ENCODE data around the gene MAGI1. TPM values are rescaled to one million over a fixed set of nuclear protein-coding genes. Genes with fewer than 3 reads are reported as not detected.

The MAGI1 gene
- total and polyA plus RNA-seq, 2 donors (not counting 1 experiment from before 2014, with no cell fraction given): 0.10 to 0.22 TPM

GRCh38 chr3:65502526-65502925 lies 536.2 kb downstream of the MAGI1 start:
- H3K27me3 ChIP-seq (replicated peaks in 1 of 4; ENCODE audit: control extremely low read depth in 1 of 4, control insufficient read depth in 3 of 4, insufficient read depth in 4 of 4, low read length in 3 of 4): no peaks in the 10 kb centered on the region
- DNase-seq (no peak), ATAC-seq (ENCODE audit: low read depth) (no peak)
- Mint-ChIP-seq H3K4me1 (no peaks in the 10 kb centered on the region), H3K4me3 (no peak overlapping the region), H3K9me3 (ENCODE audit: insufficient read depth) (peaks cover 4% of the 10 kb centered on the region), H3K27me3 (no peaks in the 10 kb centered on the region), H3K27ac (no peak overlapping the region)
- no peaks in the 10 kb centered on the region for H3K4me1 ChIP-seq (ENCODE audit: control insufficient read depth in 2 of 2, insufficient read depth in 2 of 2, low read length in 2 of 2)
- CTCF ChIA-PET: no interaction called here
- H3K4me2 ChIP-seq (replicated peaks; ENCODE audit: low read depth, low read length, poor library complexity, severe bottlenecking): no peak overlapping the region
- H3K9ac ChIP-seq (ENCODE audit: low read length): no peak overlapping the region
- no peak overlapping the region for H3K27ac ChIP-seq (ENCODE audit: low read length in 2 of 2)
- H4K20me1 ChIP-seq (ENCODE audit: control insufficient read depth, insufficient read depth, low read length, poor library complexity, severe bottlenecking): no peaks in the 10 kb centered on the region
- peaks cover 0 to 7% (median 1%) of the 10 kb centered on the region in 3 donors for H3K9me3 ChIP-seq (ENCODE audit: control extremely low read depth in 1 of 3, control insufficient read depth in 2 of 3, insufficient read depth in 1 of 3, low read length in 2 of 3)
- H3K36me3 ChIP-seq (replicated peaks in 1 of 2; ENCODE audit: control extremely low read depth in 1 of 2, control insufficient read depth in 1 of 2, extremely low read depth in 1 of 2, insufficient read depth in 2 of 2, low read length in 1 of 2): no peaks in the 10 kb centered on the region
- POLR2A ChIA-PET: no interaction called here
- WGBS (ENCODE audit: insufficient coverage): no CpG with 5 or more reads among the region's 2 CpGs
- no peaks in the 10 kb centered on the region for H3K79me2 ChIP-seq (ENCODE audit: control insufficient read depth, insufficient read depth, low read length)
- H2AFZ ChIP-seq (ENCODE audit: insufficient read depth, low read depth, low read length, poor library complexity, severe bottlenecking): no peak overlapping the region
- H3K4me3 ChIP-seq (ENCODE audit: control extremely low read depth in 1 of 5, extremely low read depth in 1 of 5, insufficient read depth in 1 of 5, low read depth in 2 of 5, low read length in 4 of 5): no peak overlapping the region
- no peak for TF ChIP-seq EZH2 (IDR thresholded peaks at IDR 0.05; ENCODE audit: borderline replicate concordance, insufficient read depth, low read depth, low read length, poor library complexity, severe bottlenecking)
- TF ChIP-seq, protein P1, sequence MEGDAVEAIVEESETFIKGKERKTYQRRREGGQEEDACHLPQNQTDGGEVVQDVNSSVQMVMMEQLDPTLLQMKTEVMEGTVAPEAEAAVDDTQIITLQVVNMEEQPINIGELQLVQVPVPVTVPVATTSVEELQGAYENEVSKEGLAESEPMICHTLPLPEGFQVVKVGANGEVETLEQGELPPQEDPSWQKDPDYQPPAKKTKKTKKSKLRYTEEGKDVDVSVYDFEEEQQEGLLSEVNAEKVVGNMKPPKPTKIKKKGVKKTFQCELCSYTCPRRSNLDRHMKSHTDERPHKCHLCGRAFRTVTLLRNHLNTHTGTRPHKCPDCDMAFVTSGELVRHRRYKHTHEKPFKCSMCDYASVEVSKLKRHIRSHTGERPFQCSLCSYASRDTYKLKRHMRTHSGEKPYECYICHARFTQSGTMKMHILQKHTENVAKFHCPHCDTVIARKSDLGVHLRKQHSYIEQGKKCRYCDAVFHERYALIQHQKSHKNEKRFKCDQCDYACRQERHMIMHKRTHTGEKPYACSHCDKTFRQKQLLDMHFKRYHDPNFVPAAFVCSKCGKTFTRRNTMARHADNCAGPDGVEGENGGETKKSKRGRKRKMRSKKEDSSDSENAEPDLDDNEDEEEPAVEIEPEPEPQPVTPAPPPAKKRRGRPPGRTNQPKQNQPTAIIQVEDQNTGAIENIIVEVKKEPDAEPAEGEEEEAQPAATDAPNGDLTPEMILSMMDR (IDR thresholded peaks at IDR 0.05): no peak
- intact Hi-C loops (cut with micrococcal nuclease): no loop called here

DNA sequence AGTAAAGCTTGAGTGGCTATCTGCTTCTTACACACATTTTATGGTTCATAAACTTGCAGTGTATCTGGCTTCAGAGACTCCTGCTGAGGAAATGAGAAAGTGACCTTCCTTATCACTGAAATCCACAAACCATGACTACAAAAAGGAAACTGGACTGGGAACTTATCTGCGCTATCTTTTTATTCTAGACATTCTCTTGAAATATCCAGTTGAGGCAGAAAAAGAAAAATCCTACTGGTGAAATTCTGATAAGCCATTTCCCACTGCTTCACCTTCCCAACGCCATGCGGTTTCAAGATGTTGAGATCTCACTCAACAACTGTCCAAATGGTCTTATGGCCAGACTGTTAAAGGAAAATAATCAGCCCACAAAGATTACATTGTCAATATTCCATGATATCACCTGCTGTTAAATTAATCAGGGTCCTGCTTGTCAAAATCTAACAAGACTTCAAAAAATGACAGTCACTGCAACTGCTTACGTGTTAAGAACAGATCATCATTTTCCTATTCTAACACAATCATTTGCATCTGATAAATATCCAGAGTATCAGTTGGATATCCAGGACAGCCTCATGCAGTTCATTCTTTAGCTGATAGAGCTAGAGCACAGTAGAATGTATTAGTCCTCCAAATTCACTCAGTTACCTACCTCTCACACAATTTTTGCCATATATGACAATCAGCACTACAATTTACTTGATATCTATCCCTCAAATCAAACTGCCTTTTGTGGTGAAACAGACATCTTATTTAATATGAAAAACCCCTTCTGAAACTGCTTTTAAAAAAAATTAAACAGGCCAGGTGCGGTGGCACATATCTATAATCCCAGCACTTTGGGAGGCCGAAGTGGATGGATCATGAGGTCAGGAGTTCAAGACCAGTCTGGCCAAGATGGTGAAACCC lies 538.1 kb downstream of the MAGI1 start:
- H3K36me3 ChIP-seq (replicated peaks in 1 of 2; ENCODE audit: control extremely low read depth in 1 of 2, control insufficient read depth in 1 of 2, extremely low read depth in 1 of 2, insufficient read depth in 2 of 2, low read length in 1 of 2): no peaks in the 10 kb centered on the region
- no peaks in the 10 kb centered on the region for H3K4me1 ChIP-seq (ENCODE audit: control insufficient read depth in 2 of 2, insufficient read depth in 2 of 2, low read length in 2 of 2)
- no peaks in the 10 kb centered on the region for H4K20me1 ChIP-seq (ENCODE audit: control insufficient read depth, insufficient read depth, low read length, poor library complexity, severe bottlenecking)
- no peaks in the 10 kb centered on the region for H3K79me2 ChIP-seq (ENCODE audit: control insufficient read depth, insufficient read depth, low read length)
- H3K4me2 ChIP-seq (replicated peaks; ENCODE audit: low read depth, low read length, poor library complexity, severe bottlenecking): no peak overlapping the region
- no peak overlapping the region for H3K9ac ChIP-seq (ENCODE audit: low read length)
- peaks cover 0 to 7% (median 1%) of the 10 kb centered on the region in 3 donors for H3K9me3 ChIP-seq (ENCODE audit: control extremely low read depth in 1 of 3, control insufficient read depth in 2 of 3, insufficient read depth in 1 of 3, low read length in 2 of 3)
- Mint-ChIP-seq H3K4me3 (no peak overlapping the region), H3K9me3 (ENCODE audit: insufficient read depth) (peaks cover 3% of the 10 kb centered on the region), H3K27ac (no peak overlapping the region), H3K27me3 (no peaks in the 10 kb centered on the region), H3K4me1 (no peaks in the 10 kb centered on the region)
- CTCF ChIA-PET: no interaction called here
- POLR2A ChIA-PET: no interaction called here
- ATAC-seq (ENCODE audit: low read depth): no peak
- H2AFZ ChIP-seq (ENCODE audit: insufficient read depth, low read depth, low read length, poor library complexity, severe bottlenecking): no peak overlapping the region
- TF ChIP-seq, protein P1 (IDR thresholded peaks at IDR 0.05): no peak
- TF ChIP-seq EZH2 (IDR thresholded peaks at IDR 0.05; ENCODE audit: borderline replicate concordance, insufficient read depth, low read depth, low read length, poor library complexity, severe bottlenecking): no peak
- no peaks in the 10 kb centered on the region for H3K27me3 ChIP-seq (replicated peaks in 1 of 4; ENCODE audit: control extremely low read depth in 1 of 4, control insufficient read depth in 3 of 4, insufficient read depth in 4 of 4, low read length in 3 of 4)
- no peak overlapping the region for H3K27ac ChIP-seq (ENCODE audit: low read length in 2 of 2)
- no peak overlapping the region for H3K4me3 ChIP-seq (ENCODE audit: control extremely low read depth in 1 of 5, extremely low read depth in 1 of 5, insufficient read depth in 1 of 5, low read depth in 2 of 5, low read length in 4 of 5)
- intact Hi-C loops (cut with micrococcal nuclease): no loop called here
- no peak for DNase-seq
- 83% methylated on average over 2 of the region's 6 CpGs for WGBS (ENCODE audit: insufficient coverage)
